ENCODE measurements around the gene BDKRB1.
"Not testable (repeated sequence)": the region's sequence is repeated elsewhere in the genome, so short reads cannot be mapped to it uniquely, and the experiment has no call there.

The BDKRB1 gene

GRCh38 chr14:96235426-96235825 is 20.6 kb upstream of the BDKRB1 start:
- no peak for DNase-seq (ENCODE audit: low spot score)

GRCh38 chr14:96237641-96238040 is 18.4 kb upstream of the BDKRB1 start:
- no peak for DNase-seq (ENCODE audit: low spot score)

GRCh38 chr14:96238676-96239265 is 17.2 kb upstream of the BDKRB1 start:
- DNase-seq (ENCODE audit: low spot score): no peak

- no peak for DNase-seq (ENCODE audit: low spot score)
Observed at GRCh38 chr14:96239711-96240141, 16.3 kb upstream of the BDKRB1 start.

GRCh38 chr14:96240641-96241040 is 15.4 kb upstream of the BDKRB1 start:
- DNase-seq (ENCODE audit: low spot score): no peak

- no peak for DNase-seq (ENCODE audit: low spot score)
Observed at GRCh38 chr14:96242126-96242525, 13.9 kb upstream of the BDKRB1 start.

GRCh38 chr14:96243785-96244184 is 12.2 kb upstream of the BDKRB1 start:
- DNase-seq (ENCODE audit: low spot score): no peak

GRCh38 chr14:96245074-96245473 is 10.9 kb upstream of the BDKRB1 start:
- DNase-seq (ENCODE audit: low spot score): not testable (repeated sequence)

GRCh38 chr14:96245710-96246538 is 10.1 kb upstream of the BDKRB1 start:
- no peak for DNase-seq (ENCODE audit: low spot score)

GRCh38 chr14:96246539-96246847 is 9.5 kb upstream of the BDKRB1 start:
- no peak for DNase-seq (ENCODE audit: low spot score)

GRCh38 chr14:96247031-96247430 is 9.0 kb upstream of the BDKRB1 start:
- DNase-seq (ENCODE audit: low spot score): no peak

- DNase-seq (ENCODE audit: low spot score): no peak
Observed at GRCh38 chr14:96249029-96249428, 7.0 kb upstream of the BDKRB1 start.

GRCh38 chr14:96250485-96250884 is 5.5 kb upstream of the BDKRB1 start:
- DNase-seq (ENCODE audit: low spot score): no peak

GRCh38 chr14:96251656-96252155 is 4.3 kb upstream of the BDKRB1 start:
- DNase-seq (ENCODE audit: low spot score): no peak

GRCh38 chr14:96252323-96252998 is 3.5 kb upstream of the BDKRB1 start:
- DNase-seq (ENCODE audit: low spot score): no peak

- DNase-seq (ENCODE audit: low spot score): no peak
Observed at GRCh38 chr14:96252999-96253539, 2.9 kb upstream of the BDKRB1 start.

GRCh38 chr14:96254687-96255086 is 1.3 kb upstream of the BDKRB1 start:
- no peak for DNase-seq (ENCODE audit: low spot score)

- DNase-seq (ENCODE audit: low spot score): no peak
Observed at GRCh38 chr14:96256407-96256806, 397 bp downstream of the BDKRB1 start.

GRCh38 chr14:96257056-96257455 is 1.0 kb downstream of the BDKRB1 start:
- no peak for DNase-seq (ENCODE audit: low spot score)

- DNase-seq (ENCODE audit: low spot score): no peak
Observed at GRCh38 chr14:96257900-96258299, 1.9 kb downstream of the BDKRB1 start.

- DNase-seq (ENCODE audit: low spot score): no peak
Observed at GRCh38 chr14:96260341-96260821, 4.4 kb downstream of the BDKRB1 start.

GRCh38 chr14:96261053-96261452 is 5.0 kb downstream of the BDKRB1 start:
- DNase-seq (ENCODE audit: low spot score): no peak

Measured in hematopoietic multipotent progenitor cell treated with erythropoietin and hydrocortisone succinate and interleukin-3 and kit ligand, for 17 days (in vitro differentiated cells).